HEK293 (cell line): Measurements from ENCODE around the gene TMX2.

Source experiments
- KLF1 ChIP-seq: fragments of 450-650 bp; formaldehyde crosslinking; IDR thresholded peaks from 2 replicates; pipeline ENCODE4 v1.5.1; 2016; ENCODE audit warnings: missing biosample characterization, missing genetic modification characterization
- RBAK ChIP-seq: fragments of 450-650 bp; formaldehyde crosslinking; IDR thresholded peaks from 2 replicates; pipeline ENCODE4 v1.5.1; 2016; ENCODE audit warnings: missing biosample characterization, missing genetic modification characterization
- YY1 ChIP-seq: fragments of 450-650 bp; formaldehyde crosslinking; IDR thresholded peaks from 2 replicates; pipeline ENCODE4 v1.5.1; 2018; ENCODE audit warnings: missing biosample characterization, missing genetic modification characterization
- ZNF202 ChIP-seq: fragments of 450-650 bp; formaldehyde crosslinking; IDR thresholded peaks from 2 replicates; pipeline ENCODE4 v1.5.1; 2016; ENCODE audit warnings: missing biosample characterization, missing genetic modification characterization, borderline replicate concordance
- ZNF23 ChIP-seq: fragments of 450-650 bp; formaldehyde crosslinking; IDR thresholded peaks from 2 replicates; pipeline ENCODE4 v1.5.1; 2016; ENCODE audit warnings: missing biosample characterization, missing genetic modification characterization, borderline replicate concordance
- ZNF501 ChIP-seq: fragments of 450-650 bp; formaldehyde crosslinking; IDR thresholded peaks from 2 replicates; pipeline ENCODE4 v1.5.1; 2016; ENCODE audit warnings: missing biosample characterization, missing genetic modification characterization
- ZNF548 ChIP-seq: fragments of 450-650 bp; formaldehyde crosslinking; IDR thresholded peaks from 2 replicates; pipeline ENCODE4 v1.5.1; 2016; ENCODE audit warnings: missing biosample characterization, missing genetic modification characterization
- TF ChIP-seq, protein P1 (sequence below): fragments of 450-650 bp; formaldehyde crosslinking; IDR thresholded peaks from 2 replicates; pipeline ENCODE4 v1.5.1; 2016; ENCODE audit warnings: missing biosample characterization, missing genetic modification characterization
- TF ChIP-seq, protein P2 (sequence below): fragments of 450-650 bp; formaldehyde crosslinking; IDR thresholded peaks from 2 replicates; pipeline ENCODE4 v1.5.1; 2016; ENCODE audit warnings: missing biosample characterization, missing genetic modification characterization
- TF ChIP-seq, protein P3 (sequence below): fragments of 450-650 bp; formaldehyde crosslinking; IDR thresholded peaks from 2 replicates; pipeline ENCODE4 v1.5.1; 2016; ENCODE audit warnings: missing biosample characterization, missing genetic modification characterization

DNA sequence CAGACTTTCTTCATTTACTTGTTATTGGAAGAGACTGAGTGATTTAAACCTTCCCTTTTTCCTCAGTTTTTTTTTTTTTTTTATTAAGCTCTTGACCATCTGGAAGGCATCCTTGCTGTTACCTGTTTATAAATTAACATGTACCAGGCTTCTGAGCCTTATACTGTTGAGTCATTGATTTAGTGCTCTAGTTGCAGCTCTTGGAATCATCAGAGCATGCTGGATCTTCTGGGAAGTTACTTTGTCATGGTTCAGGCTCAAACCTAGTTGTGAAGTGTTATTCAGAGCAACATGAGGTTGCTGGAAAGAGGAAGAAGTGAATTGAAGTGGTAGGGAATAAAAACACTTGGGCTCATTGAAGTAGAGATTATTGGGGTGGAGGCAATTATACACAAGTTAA, 38.1 kb upstream of the TMX2 start:
- TF ChIP-seq, protein P1, sequence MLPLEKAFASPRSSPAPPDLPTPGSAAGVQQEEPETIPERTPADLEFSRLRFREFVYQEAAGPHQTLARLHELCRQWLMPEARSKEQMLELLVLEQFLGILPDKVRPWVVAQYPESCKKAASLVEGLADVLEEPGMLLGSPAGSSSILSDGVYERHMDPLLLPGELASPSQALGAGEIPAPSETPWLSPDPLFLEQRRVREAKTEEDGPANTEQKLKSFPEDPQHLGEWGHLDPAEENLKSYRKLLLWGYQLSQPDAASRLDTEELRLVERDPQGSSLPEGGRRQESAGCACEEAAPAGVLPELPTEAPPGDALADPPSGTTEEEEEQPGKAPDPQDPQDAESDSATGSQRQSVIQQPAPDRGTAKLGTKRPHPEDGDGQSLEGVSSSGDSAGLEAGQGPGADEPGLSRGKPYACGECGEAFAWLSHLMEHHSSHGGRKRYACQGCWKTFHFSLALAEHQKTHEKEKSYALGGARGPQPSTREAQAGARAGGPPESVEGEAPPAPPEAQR, result no peak
- TF ChIP-seq, protein P2, sequence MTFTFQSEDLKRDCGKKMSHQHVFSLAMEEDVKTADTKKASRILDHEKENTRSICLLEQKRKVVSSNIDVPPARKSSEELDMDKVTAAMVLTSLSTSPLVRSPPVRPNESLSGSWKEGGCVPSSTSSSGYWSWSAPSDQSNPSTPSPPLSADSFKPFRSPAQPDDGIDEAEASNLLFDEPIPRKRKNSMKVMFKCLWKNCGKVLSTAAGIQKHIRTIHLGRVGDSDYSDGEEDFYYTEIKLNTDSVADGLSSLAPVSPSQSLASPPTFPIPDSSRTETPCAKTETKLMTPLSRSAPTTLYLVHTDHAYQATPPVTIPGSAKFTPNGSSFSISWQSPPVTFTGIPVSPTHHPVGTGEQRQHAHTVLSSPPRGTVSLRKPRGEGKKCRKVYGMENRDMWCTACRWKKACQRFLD, result no peak
- no peak for TF ChIP-seq YY1
- TF ChIP-seq KLF1 (tag by site-specific recombination), result no peak
- TF ChIP-seq RBAK (tag by site-specific recombination), result no peak
- TF ChIP-seq ZNF548, result no peak
- TF ChIP-seq, protein P3, sequence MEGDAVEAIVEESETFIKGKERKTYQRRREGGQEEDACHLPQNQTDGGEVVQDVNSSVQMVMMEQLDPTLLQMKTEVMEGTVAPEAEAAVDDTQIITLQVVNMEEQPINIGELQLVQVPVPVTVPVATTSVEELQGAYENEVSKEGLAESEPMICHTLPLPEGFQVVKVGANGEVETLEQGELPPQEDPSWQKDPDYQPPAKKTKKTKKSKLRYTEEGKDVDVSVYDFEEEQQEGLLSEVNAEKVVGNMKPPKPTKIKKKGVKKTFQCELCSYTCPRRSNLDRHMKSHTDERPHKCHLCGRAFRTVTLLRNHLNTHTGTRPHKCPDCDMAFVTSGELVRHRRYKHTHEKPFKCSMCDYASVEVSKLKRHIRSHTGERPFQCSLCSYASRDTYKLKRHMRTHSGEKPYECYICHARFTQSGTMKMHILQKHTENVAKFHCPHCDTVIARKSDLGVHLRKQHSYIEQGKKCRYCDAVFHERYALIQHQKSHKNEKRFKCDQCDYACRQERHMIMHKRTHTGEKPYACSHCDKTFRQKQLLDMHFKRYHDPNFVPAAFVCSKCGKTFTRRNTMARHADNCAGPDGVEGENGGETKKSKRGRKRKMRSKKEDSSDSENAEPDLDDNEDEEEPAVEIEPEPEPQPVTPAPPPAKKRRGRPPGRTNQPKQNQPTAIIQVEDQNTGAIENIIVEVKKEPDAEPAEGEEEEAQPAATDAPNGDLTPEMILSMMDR, result no peak
- no peak for TF ChIP-seq ZNF501
- TF ChIP-seq ZNF202 (tag by site-specific recombination), result no peak
- no peak for TF ChIP-seq ZNF23 (tag by site-specific recombination)
